K562 (cell line): ENCODE data around the gene SUMO3. TPM values are rescaled to one million over a fixed set of nuclear protein-coding genes. Genes with fewer than 3 reads are reported as not detected.

Experiments used
- ATAC-seq: fragments of 200-7000 bp; cut with Tn5 transposase; 3 replicates; pipeline ENCODE4 v1.9.1; 2020; ENCODE audit warnings: moderate library complexity
- BruUV-seq: library from RNA; stranded (reverse); fragments of 400-500 nt; replicated peaks from 2 replicates; lab custom pipeline; 2021; lab: Mats Ljungman, UMichigan
- CTCF ChIA-PET: fragments of 300-600 bp; formaldehyde crosslinking; extraction: SDS; loops from one replicate; lab custom pipeline; 2021; ENCODE audit warnings: low intra/inter-chr PET ratio; lab: Yijun Ruan, JAX
- POLR2A ChIA-PET: fragments of 300-600, 350-650 bp; sonication (Branson Sonifier 250); formaldehyde crosslinking; extraction: SDS; loops from one replicate; lab custom pipeline; 2021; ENCODE audit warnings: antibody characterized with exemption, inconsistent platforms; lab: Yijun Ruan, JAX
- DNase-seq, 4 experiments: peaks; one replicate each; pipeline versions ENCODE4 v3.0.0 to v3.0.0-alpha.2; 2011 to 2018; ENCODE audit warnings: low spot score in 3 of 4, mixed read lengths in 3 of 4; ENCODE audit errors: extremely low read depth in 1 of 4
- FAIRE-seq: peaks from 2 replicates; lab custom pipeline; 2011; peaks lifted over from hg19 to GRCh38; lab: Jason Lieb, UNC
- H2AFZ ChIP-seq: 2 replicates; pipeline ENCODE4 v1.6.0; 2011; ENCODE audit warnings: low read depth, low read length, control low read depth, inconsistent platforms
- H3K27ac ChIP-seq: fragments of 200-600 bp; 3 replicates; pipeline ENCODE4 v1.8.0; 2011; ENCODE audit warnings: low read depth, mild to moderate bottlenecking, control low read depth, inconsistent platforms, low read length, moderate library complexity, mixed read lengths; ENCODE audit errors: extremely low read depth
- H3K27me3 ChIP-seq, 2 experiments: fragments of 300-600 bp in 1 of 2; 2 replicates in 1 of 2; 3 replicates in 1 of 2; pipeline versions ENCODE4 v1.6.0 to v1.8.0; 2011; ENCODE audit warnings: inconsistent platforms in 2 of 2, low read length in 2 of 2, mild to moderate bottlenecking in 1 of 2, mixed read lengths in 1 of 2, moderate library complexity in 1 of 2; ENCODE audit not compliant: control insufficient read depth in 2 of 2, insufficient read depth in 2 of 2
- H3K36me3 ChIP-seq: fragments of 300-600 bp; 3 replicates; pipeline ENCODE4 v1.8.0; 2011; ENCODE audit warnings: mild to moderate bottlenecking, low read length, inconsistent platforms; ENCODE audit not compliant: control insufficient read depth, insufficient read depth
- H3K4me1 ChIP-seq, 2 experiments: fragments of 200-600 bp in 1 of 2; replicated peaks in 1 of 2; 2 replicates in 1 of 2; 3 replicates in 1 of 2; pipeline versions ENCODE4 v1.5.1 to v1.8.0; 2011; ENCODE audit warnings: inconsistent platforms in 2 of 2, low read length in 2 of 2, mild to moderate bottlenecking in 1 of 2, mixed read lengths in 1 of 2, moderate library complexity in 1 of 2; ENCODE audit not compliant: control insufficient read depth in 2 of 2, insufficient read depth in 2 of 2
- H3K4me2 ChIP-seq: 2 replicates; pipeline ENCODE4 v1.6.1; 2011; ENCODE audit warnings: low read length, control low read depth, inconsistent platforms, mixed read lengths; ENCODE audit not compliant: insufficient read depth
- H3K4me3 ChIP-seq: fragments of 200-600 bp; sonication (generic), shearing (Covaris generic); 2 replicates; pipeline ENCODE4 v1.5.1; 2016; ENCODE audit warnings: control low read depth, inconsistent platforms
- H3K79me2 ChIP-seq: fragments of 200-600 bp; 3 replicates; pipeline ENCODE4 v1.8.0; 2011; ENCODE audit warnings: low read length, inconsistent platforms; ENCODE audit not compliant: control insufficient read depth, insufficient read depth
- H3K9ac ChIP-seq, 2 experiments: 2 replicates each; pipeline versions ENCODE4 v1.6.0 to v1.6.1; 2011; ENCODE audit warnings: low read depth in 2 of 2, low read length in 2 of 2, control low read depth in 1 of 2, inconsistent platforms in 1 of 2, mild to moderate bottlenecking in 1 of 2, mixed read lengths in 1 of 2; ENCODE audit not compliant: insufficient read depth in 1 of 2
- H3K9me1 ChIP-seq: one replicate; pipeline ENCODE4 v1.6.0; 2011; ENCODE audit warnings: inconsistent platforms, mild to moderate bottlenecking, low read length, moderate library complexity; ENCODE audit not compliant: control insufficient read depth, insufficient read depth
- H3K9me3 ChIP-seq: replicated peaks from 2 replicates; pipeline ENCODE4 v1.5.1; 2011; ENCODE audit warnings: low read depth, low read length, inconsistent platforms; ENCODE audit not compliant: control insufficient read depth, insufficient read depth
- H4K20me1 ChIP-seq: replicated peaks from 2 replicates; pipeline ENCODE4 v1.6.1; 2011; ENCODE audit warnings: low read length, inconsistent platforms, mixed read lengths; ENCODE audit not compliant: control insufficient read depth, insufficient read depth
- BDP1 ChIP-seq: IDR thresholded peaks from 3 replicates; pipeline ENCODE4 v1.6.1; 2011; ENCODE audit not compliant: insufficient read length, insufficient read depth
- CCNT2 ChIP-seq: IDR thresholded peaks from 2 replicates; pipeline ENCODE4 v1.6.1; 2011; ENCODE audit warnings: borderline replicate concordance, low read depth, mild to moderate bottlenecking, moderate library complexity, mixed read lengths, low read length; ENCODE audit not compliant: insufficient read length; ENCODE audit errors: extremely low read depth
- ETV5 ChIP-seq: sonication (generic); formaldehyde crosslinking; IDR thresholded peaks from 2 replicates; pipeline ENCODE4 v1.4.0; 2020; ENCODE audit warnings: low read depth, mild to moderate bottlenecking, missing genetic modification reagents
- FOXA1 ChIP-seq: fragments of 450-650 bp; IDR thresholded peaks from 2 replicates; pipeline ENCODE4 v1.6.1; 2016; ENCODE audit warnings: mild to moderate bottlenecking, borderline replicate concordance
- HEY1 ChIP-seq: fragments of 250-450 bp; sonication (Bioruptor Pico); IDR thresholded peaks from 2 replicates; pipeline ENCODE4 v1.5.0; 2020; ENCODE audit warnings: mild to moderate bottlenecking, moderate library complexity, borderline replicate concordance
- KDM2B ChIP-seq: fragments of 250-450 bp; sonication (Bioruptor Pico); IDR thresholded peaks from 2 replicates; pipeline ENCODE4 v1.8.0; 2021; ENCODE audit warnings: mild to moderate bottlenecking, moderate library complexity
- MAZ ChIP-seq, 2 experiments: fragments of 450-650 bp in 1 of 2; sonication (generic) in 1 of 2; formaldehyde crosslinking; IDR thresholded peaks in 1 of 2; conservative IDR thresholded peaks in 1 of 2; 2 replicates each; pipeline versions ENCODE4 v1.4.0 to v1.5.0; 2020; ENCODE audit warnings: mild to moderate bottlenecking in 1 of 2, missing genetic modification reagents in 1 of 2
- MYNN ChIP-seq, 2 experiments: sonication (generic); formaldehyde crosslinking in 1 of 2; IDR thresholded peaks; 2 replicates each; pipeline versions ENCODE4 v1.5.0 to v1.6.1; 2016 to 2020; ENCODE audit warnings: antibody characterized with exemption in 1 of 2, missing genetic modification reagents in 1 of 2
- NCOR1 ChIP-seq: fragments of 450-650 bp; IDR thresholded peaks from 2 replicates; pipeline ENCODE4 v1.6.1; 2016; ENCODE audit warnings: mild to moderate bottlenecking, moderate library complexity
- PCBP2 ChIP-seq: fragments of 200-400 bp; formaldehyde crosslinking; IDR thresholded peaks from 2 replicates; pipeline ENCODE4 v1.6.1; 2018; ENCODE audit warnings: low read length, low read depth, mild to moderate bottlenecking, moderate library complexity; ENCODE audit not compliant: poor library complexity, severe bottlenecking
- POLR2B ChIP-seq: fragments of 450-650 bp; IDR thresholded peaks from 2 replicates; pipeline ENCODE4 v1.6.1; 2018; ENCODE audit warnings: low read depth; ENCODE audit not compliant: partially characterized antibody
- SLC30A9 ChIP-seq: fragments of 250-450 bp; sonication (Bioruptor Pico); IDR thresholded peaks from 2 replicates; pipeline ENCODE4 v1.8.0; 2022; ENCODE audit warnings: mild to moderate bottlenecking, moderate library complexity
- TCF3 ChIP-seq: sonication (generic); formaldehyde crosslinking; IDR thresholded peaks from 2 replicates; pipeline ENCODE4 v1.4.0; 2020; ENCODE audit warnings: mild to moderate bottlenecking, missing genetic modification reagents
- TEAD4 ChIP-seq, 2 experiments: sonication (generic) in 1 of 2; formaldehyde crosslinking in 1 of 2; IDR thresholded peaks; 2 replicates each; pipeline versions ENCODE4 v1.6.1 to v1.8.0; 2012 to 2022; ENCODE audit warnings: borderline replicate concordance in 1 of 2, inconsistent platforms in 1 of 2, low read length in 1 of 2, mild to moderate bottlenecking in 1 of 2, missing genetic modification reagents in 1 of 2
- TFAP4 ChIP-seq: sonication (generic); formaldehyde crosslinking; IDR thresholded peaks from 2 replicates; pipeline ENCODE4 v1.8.0; 2022; ENCODE audit warnings: missing genetic modification reagents, mild to moderate bottlenecking, moderate library complexity, borderline replicate concordance
- ZFX ChIP-seq: sonication (generic); formaldehyde crosslinking; IDR thresholded peaks from 2 replicates; pipeline ENCODE4 v1.8.0; 2022; ENCODE audit warnings: mild to moderate bottlenecking, missing genetic modification reagents, moderate library complexity
- ZNF121 ChIP-seq: sonication (generic); formaldehyde crosslinking; conservative IDR thresholded peaks from 2 replicates; pipeline ENCODE4 v1.8.0; 2022; ENCODE audit warnings: missing genetic modification reagents
- ZNF311 ChIP-seq: fragments of 250-450 bp; sonication (Bioruptor Pico); IDR thresholded peaks from 2 replicates; pipeline ENCODE4 v1.4.0; 2020; ENCODE audit warnings: mild to moderate bottlenecking, moderate library complexity
- WGBS: fragments of 100-300 bp; shearing (Covaris generic); methylation state at CpG from one replicate; pipeline ENCODE4 v1.1.6; 2016; ENCODE audit warnings: low coverage, mixed read lengths; ENCODE audit not compliant: insufficient coverage; ENCODE audit errors: missing lambda C conversion rate; 5-methylcytosine and 5-hydroxymethylcytosine counted together
- in situ Hi-C: fragments of 300-500 bp; cut with MboI; formaldehyde crosslinking; loops from 4 replicates; pipeline ENCODE4 v1.15.0; 2018; ENCODE audit warnings: inconsistent platforms, mixed read lengths
- intact Hi-C: fragments of 100-400 bp; cut with micrococcal nuclease; formaldehyde crosslinking; loops from 2 replicates; pipeline ENCODE4 v1.14.2; 2022
- polyA plus RNA-seq, 8 experiments: library from polyadenylated mRNA; depleted of rRNA in 4 of 8; stranded (reverse) in 5 of 8; unstranded in 3 of 8; fragments of >200 nt; fragmentation: Nextera tagmentation in 2 of 8; fragmentation: Illumina TruSeq in 1 of 8; extraction: Ambion mirVana in 2 of 8; extraction: Trizol in 1 of 8; gene quantifications; 2 replicates each; pipeline versions ENCODE4 v1.2.1 to v1.2.3, GENCODE V29; 2011 to 2014; ENCODE audit warnings: inconsistent platforms in 1 of 8, missing spikeins in 1 of 8
- total RNA-seq, 7 experiments: library from RNA; depleted of rRNA in 6 of 7; stranded (reverse); fragments of >200 nt in 6 of 7; fragmentation: Illumina TruSeq in 2 of 7; extraction: Trizol in 2 of 7; gene quantifications; 2 replicates each; pipeline versions ENCODE4 v1.2.1 to v1.2.3, GENCODE V29; 2011 to 2021; ENCODE audit warnings: low replicate concordance in 1 of 7
- TF ChIP-seq, protein P1 (sequence below), 2 experiments: fragments of 250-450 bp in 1 of 2; fragments of 450-650 bp in 1 of 2; sonication (Bioruptor Pico) in 1 of 2; IDR thresholded peaks; 2 replicates each; pipeline versions ENCODE4 v1.6.1 to v1.8.0; 2016 to 2021; ENCODE audit warnings: mild to moderate bottlenecking in 2 of 2, moderate library complexity in 2 of 2, missing compliant biosample characterization in 1 of 2, missing genetic modification characterization in 1 of 2

The SUMO3 gene
- total and polyA plus RNA-seq, 9 of the 15 experiments (the other 6 are each of a cell fraction or from before 2014, with no cell fraction given) = 13.9 to 143 (median 113) TPM

GRCh38 chr21:44802396-44803153 lies 15.3 kb downstream of the SUMO3 start:
- H3K79me2 ChIP-seq = peaks cover 62% of the 10 kb centered on the region
- TF ChIP-seq ETV5 (no peak), NCOR1 (peak; percentile 6; the same call in 1 of the 2 replicates), CCNT2 (peak; percentile 59), FOXA1 (no peak), ZFX (no peak; the same call in 1 of the 2 replicates), BDP1 (no peak), HEY1 (CRISPR knock-in tag) (no peak), TFAP4 (CRISPR knock-in tag) (0 out of 2 replicates have a peak, but pooled peaks have one; percentile 32), KDM2B (CRISPR knock-in tag) (peak; percentile 83; the same call in 1 of the 2 replicates), SLC30A9 (CRISPR knock-in tag) (no peak), ZNF121 (CRISPR knock-in tag) (0 out of 2 replicates have a peak, but pooled peaks have one; percentile 9), TCF3 (CRISPR knock-in tag) (0 out of 2 replicates have a peak, but pooled peaks have one; percentile 11), MYNN (IDR thresholded peaks at IDR 0.05) (no peak), MYNN (CRISPR knock-in tag; IDR thresholded peaks at IDR 0.05) (0 out of 2 replicates have a peak, but pooled peaks have one; percentile 31), PCBP2 (no peak), ZNF311 (CRISPR knock-in tag) (no peak), TEAD4 (IDR thresholded peaks at IDR 0.05; ENCODE audit: low read length) (0 out of 2 replicates have a peak, but pooled peaks have one; percentile 15), TEAD4 (CRISPR knock-in tag; IDR thresholded peaks at IDR 0.05; ENCODE audit: borderline replicate concordance) (no peak), MAZ (CRISPR knock-in tag; conservative IDR thresholded peaks at IDR 0.05 in 1 of 2, IDR thresholded peaks at IDR 0.05 in 1 of 2) (peak; percentile 16 to 28; a peak in 3 of 4 replicates), POLR2B (peak; percentile 41)
- TF ChIP-seq, protein P1, sequence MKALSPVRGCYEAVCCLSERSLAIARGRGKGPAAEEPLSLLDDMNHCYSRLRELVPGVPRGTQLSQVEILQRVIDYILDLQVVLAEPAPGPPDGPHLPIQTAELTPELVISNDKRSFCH (CRISPR knock-in tag; IDR thresholded peaks at IDR 0.05) = no peak
- TF ChIP-seq, protein P1 (tag; IDR thresholded peaks at IDR 0.05) = peak; percentile 18

More at GRCh38 chr21:44802396-44803153, 15.3 kb downstream of the SUMO3 start:
- Histone ChIP-seq H3K9me1 (no peaks in the 10 kb centered on the region), H3K36me3 (peaks cover 81% of the 10 kb centered on the region), H2AFZ (peak overlapping the region; percentile 49), H3K4me2 (peak overlapping the region; percentile 95), H3K27me3 (no peaks in the 10 kb centered on the region), H3K9me3 (no peaks in the 10 kb centered on the region), H3K27ac (peak overlapping the region; percentile 93), H3K9ac (peak overlapping the region; percentile 83 to 97), H3K4me1 (peaks cover 18 to 27% of the 10 kb centered on the region in 2 experiments), H4K20me1 (peaks cover 8% of the 10 kb centered on the region), H3K4me3 (peak overlapping the region; percentile 83)
- BruUV-seq = no TSS peak
- ATAC-seq (peak; percentile 68), DNase-seq (peak; percentile 64 to 74 (median 72)), FAIRE-seq (peak; percentile 73)
- ChIA-PET CTCF (no interaction called here), POLR2A (interaction anchor here (0.6 to 5.5 kb wide), 12 partner anchors 9 to 501 kb away, joined by 3 to 33 read pairs (median 4); partner anchors contain the start of genes PTTG1IP and SUMO3)
- in situ Hi-C loops = no loop called here
- WGBS = 10% methylated on average over 28 of the region's 32 CpGs
- intact Hi-C loops = loop anchor here (2.0 to 5.0 kb wide), 2 partner anchors 45 to 72 kb away; no protein-coding TSS in a partner anchor
